Measurements from ENCODE around the gene WNT8A. TPM values are rescaled to one million over a fixed set of nuclear protein-coding genes. Genes with fewer than 3 reads are reported as not detected.

WNT8A gene
- total and polyA plus RNA-seq, 2 of the 4 experiments (the other 2 are of a cell fraction), result not detected

GRCh38 chr5:138096997-138097828 lies 13.4 kb downstream of the WNT8A start:
- Histone ChIP-seq H3K36me3 (ENCODE audit: control insufficient read depth, insufficient read depth, low read length) (no peaks in the 10 kb centered on the region), H4K91ac (ENCODE audit: insufficient read depth, low read depth, low read length) (no peak overlapping the region), H3K79me1 (ENCODE audit: low read depth in 1 of 2, low read length in 2 of 2) (no peaks in the 10 kb centered on the region), H3K14ac (replicated peaks; ENCODE audit: low read depth, low read length) (no peak overlapping the region), H4K8ac (ENCODE audit: low read depth in 2 of 2, low read length in 2 of 2) (no peak overlapping the region), H3K23ac (ENCODE audit: low read depth, low read length) (no peak overlapping the region), H2AK9ac (replicated peaks; ENCODE audit: low read depth, low read length, poor library complexity) (no peak overlapping the region), H2BK20ac (ENCODE audit: low read depth, low read length) (no peak overlapping the region), H3K4me3 (ENCODE audit: insufficient read depth, low read depth, low read length) (no peak overlapping the region), H3K27ac (ENCODE audit: insufficient read depth, low read length) (no peak overlapping the region), H3K4me1 (ENCODE audit: control insufficient read depth, insufficient read depth, low read length) (no peaks in the 10 kb centered on the region), H3K27me3 (ENCODE audit: control insufficient read depth, insufficient read depth, low read length) (peaks cover 26% of the 10 kb centered on the region), H3K9ac (ENCODE audit: low read depth, low read length) (no peak overlapping the region), H2AFZ (replicated peaks; ENCODE audit: low read length, poor library complexity) (no peak overlapping the region), H3K4ac (ENCODE audit: low read depth, low read length) (no peak overlapping the region), H3K9me3 (ENCODE audit: control insufficient read depth, insufficient read depth, low read length) (no peaks in the 10 kb centered on the region), H3K56ac (ENCODE audit: extremely low read depth, insufficient read depth, low read length) (no peak overlapping the region), H4K20me1 (ENCODE audit: insufficient read depth, low read length) (no peaks in the 10 kb centered on the region), H3K4me2 (ENCODE audit: low read depth, low read length) (no peak overlapping the region), H2BK120ac (ENCODE audit: low read depth, low read length) (no peak overlapping the region), H2BK15ac (ENCODE audit: low read depth, low read length) (no peak overlapping the region), H3K18ac (ENCODE audit: low read depth, low read length) (no peak overlapping the region), H4K5ac (ENCODE audit: low read depth, low read length) (no peak overlapping the region), H2AK5ac (ENCODE audit: low read depth, low read length) (no peak overlapping the region), H2BK5ac (ENCODE audit: low read depth, low read length, poor library complexity, severe bottlenecking) (no peak overlapping the region), H3K9me1 (ENCODE audit: insufficient read depth, low read length) (no peaks in the 10 kb centered on the region)
- ChIA-PET CTCF (no interaction called here), POLR2A (ENCODE audit: unreplicated experiment) (no interaction called here)
- BruUV-seq (replicated peaks), result no TSS peak
- intact Hi-C loops (cut with micrococcal nuclease), result no loop called here
- in situ Hi-C loops (cut with MboI; ENCODE audit: low sequenced_read_pairs), result no loop called here
- 60% methylated on average over 2 of the region's 11 CpGs; no CpG with 5 or more reads in 1 of the 2 experiments for WGBS, 2 experiments (ENCODE audit: extremely low coverage in 2 of 2, insufficient read length in 1 of 2)
- no peak for TF ChIP-seq CHD1 (IDR thresholded peaks at IDR 0.05; ENCODE audit: low read depth, low read length)
- no peak for TF ChIP-seq SMC3 (IDR thresholded peaks at IDR 0.05; ENCODE audit: low read depth, low read length)
- dilution Hi-C loops (cut with HindIII; ENCODE audit: low sequenced_read_pairs, unreplicated experiment), result no loop called here
- DNase-seq, result no peak
- ATAC-seq (ENCODE audit: low read depth), result no peak
